ENCODE data around the gene NR5A1.
A peak's percentile ranks its signal among the peaks of the same experiment; 100 is the strongest.

The NR5A1 gene

DNA sequence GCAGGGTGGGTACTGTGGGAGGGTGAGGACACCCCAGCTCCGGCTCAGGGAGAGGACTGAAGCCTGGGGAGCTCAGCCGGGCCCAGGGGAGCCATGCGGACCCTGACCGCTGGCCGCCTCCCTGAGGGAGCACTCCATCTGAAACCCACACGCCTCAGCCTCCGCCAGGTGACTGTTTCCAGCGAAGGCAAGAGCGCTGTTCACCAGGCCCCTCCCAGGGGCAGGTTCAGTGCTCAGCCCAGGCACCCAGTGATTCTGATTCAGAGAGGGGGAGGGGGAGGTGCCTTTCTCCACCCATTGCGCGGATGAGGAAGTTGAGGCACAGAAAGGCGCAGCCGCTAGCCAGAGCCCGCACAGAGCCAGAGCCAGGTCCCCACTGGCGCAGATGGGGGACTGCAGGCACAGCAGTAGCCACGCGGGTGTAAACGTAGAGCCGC lies 30.0 kb downstream of the NR5A1 start:
- Histone ChIP-seq H3K4me1 (ENCODE audit: control insufficient read depth, insufficient read depth, low read length) (no peaks in the 10 kb centered on the region), H3K4me2 (ENCODE audit: low read length) (peak overlapping the region; percentile 29), H3K36me3 (ENCODE audit: insufficient read depth, low read length) (no peaks in the 10 kb centered on the region), H3K4me3 (ENCODE audit: low read length) (no peak overlapping the region), H3K9me3 (replicated peaks; ENCODE audit: low read length) (no peaks in the 10 kb centered on the region), H3K9ac (ENCODE audit: low read depth, low read length) (no peak overlapping the region), H3K27me3 (ENCODE audit: control insufficient read depth, insufficient read depth, low read length) (peaks cover 75% of the 10 kb centered on the region)

DNA sequence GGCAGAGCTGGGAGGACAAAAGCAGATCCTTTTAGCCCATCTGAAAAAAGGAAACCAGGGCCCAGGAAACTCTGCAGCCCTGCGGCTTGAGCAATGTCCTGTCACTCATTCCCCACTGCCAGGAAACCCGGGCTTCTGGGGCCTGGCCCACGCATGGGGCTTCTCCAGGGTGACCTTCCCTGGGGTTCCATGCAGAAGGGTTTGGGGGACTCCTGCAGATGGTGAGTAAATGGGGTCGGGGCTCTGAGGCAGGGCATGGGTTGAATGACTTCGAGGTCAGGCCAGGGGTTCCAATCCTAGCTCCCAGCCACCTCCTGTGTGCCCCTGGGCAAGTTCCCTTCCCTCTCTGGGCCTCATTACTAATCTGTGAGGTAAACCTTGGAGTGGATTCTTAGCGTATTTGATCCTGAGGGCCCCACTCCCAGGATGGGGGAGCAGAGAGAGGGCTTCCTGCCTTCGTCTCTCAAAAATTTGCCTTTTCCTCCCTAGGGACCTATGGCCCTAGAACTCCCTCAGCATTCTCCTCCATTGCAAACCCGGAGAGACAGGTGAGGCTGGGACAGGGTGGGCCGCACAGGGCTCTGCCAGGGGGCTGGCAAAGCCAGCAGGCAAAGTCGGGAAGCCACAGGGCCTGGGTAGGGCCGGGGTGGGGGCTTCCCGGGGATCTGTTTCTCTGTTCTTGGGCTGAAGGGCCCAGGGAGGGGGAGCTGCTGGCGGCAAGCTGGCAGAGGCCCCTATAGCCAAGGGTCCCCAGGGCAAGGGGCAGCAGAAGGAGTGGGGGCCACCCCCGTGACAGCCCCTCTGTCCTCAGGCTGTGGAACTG lies 31.1 kb downstream of the NR5A1 start:
- Histone ChIP-seq H3K9me3 (replicated peaks; ENCODE audit: low read length) (no peaks in the 10 kb centered on the region), H3K27me3 (ENCODE audit: control insufficient read depth, insufficient read depth, low read length) (peaks cover 70% of the 10 kb centered on the region), H3K9ac (ENCODE audit: low read depth, low read length) (no peak overlapping the region), H3K4me3 (ENCODE audit: low read length) (no peak overlapping the region), H3K4me2 (ENCODE audit: low read length) (no peak overlapping the region), H3K4me1 (ENCODE audit: control insufficient read depth, insufficient read depth, low read length) (no peaks in the 10 kb centered on the region), H3K36me3 (ENCODE audit: insufficient read depth, low read length) (no peaks in the 10 kb centered on the region)

DNA sequence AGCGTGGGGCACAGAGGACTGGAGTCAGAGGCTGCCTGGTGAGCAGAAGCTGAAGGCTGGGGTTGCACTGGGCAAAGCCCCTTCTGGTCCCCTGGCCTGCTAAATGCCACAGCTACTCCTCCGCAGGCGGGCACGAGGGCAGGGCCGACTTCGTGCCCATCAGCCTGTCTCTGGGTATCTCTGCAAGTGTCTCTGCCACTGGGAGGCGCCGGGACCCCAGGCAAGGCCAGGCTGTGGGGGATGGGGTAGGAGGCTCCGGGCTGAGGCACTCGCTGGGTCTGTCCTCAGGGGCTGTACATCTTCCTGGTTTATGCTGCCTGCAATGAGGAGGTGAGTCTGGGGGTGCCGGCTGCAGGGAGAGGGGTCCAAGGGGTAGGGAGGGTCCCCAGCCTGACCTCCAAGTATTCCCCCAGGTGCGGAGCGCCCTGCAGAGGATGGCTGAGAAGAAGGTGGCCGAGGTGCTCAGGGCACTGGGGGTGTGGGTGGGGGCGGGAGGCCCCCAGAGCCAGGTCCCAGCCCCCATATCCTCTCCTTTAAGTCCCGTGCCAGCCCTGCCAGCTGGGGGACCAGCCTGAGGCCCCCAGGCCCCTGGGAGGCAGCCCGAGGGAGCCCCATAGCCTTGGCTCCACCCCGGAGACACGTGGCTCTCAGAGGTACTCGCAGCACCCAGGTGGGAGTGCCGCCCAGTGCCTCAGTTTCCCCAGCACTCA lies 31.9 kb downstream of the NR5A1 start:
- H3K4me3 ChIP-seq (ENCODE audit: low read length), result no peak overlapping the region
- H3K9ac ChIP-seq (ENCODE audit: low read depth, low read length), result no peak overlapping the region
- no peaks in the 10 kb centered on the region for H3K4me1 ChIP-seq (ENCODE audit: control insufficient read depth, insufficient read depth, low read length)
- H3K36me3 ChIP-seq (ENCODE audit: insufficient read depth, low read length), result no peaks in the 10 kb centered on the region
- H3K4me2 ChIP-seq (ENCODE audit: low read length), result no peak overlapping the region
- H3K27me3 ChIP-seq (ENCODE audit: control insufficient read depth, insufficient read depth, low read length), result peaks cover 75% of the 10 kb centered on the region
- H3K9me3 ChIP-seq (replicated peaks; ENCODE audit: low read length), result no peaks in the 10 kb centered on the region

DNA sequence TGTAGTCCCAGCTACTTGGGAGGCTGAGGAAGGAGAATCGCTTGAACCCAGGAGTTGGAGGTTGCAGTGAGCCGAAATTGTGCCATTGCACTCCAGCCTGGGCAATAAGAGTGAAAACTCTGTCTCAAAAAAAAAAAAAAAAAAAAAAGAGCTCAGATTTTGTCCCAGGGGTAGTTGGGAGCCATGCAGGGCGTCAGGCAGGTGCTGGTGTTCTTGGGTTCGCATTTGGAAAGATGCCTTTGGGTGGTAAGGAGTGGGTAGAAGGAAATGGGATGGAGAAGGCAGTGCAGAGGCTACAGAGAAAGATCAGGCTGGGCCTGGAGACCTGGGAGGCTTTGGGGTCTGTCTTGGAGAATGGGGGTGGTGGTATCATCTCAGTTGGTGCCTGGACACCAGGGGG lies 33.0 kb downstream of the NR5A1 start:
- Histone ChIP-seq H3K4me1 (ENCODE audit: control insufficient read depth, insufficient read depth, low read length) (no peaks in the 10 kb centered on the region), H3K9ac (ENCODE audit: low read depth, low read length) (no peak overlapping the region), H3K4me2 (ENCODE audit: low read length) (no peak overlapping the region), H3K4me3 (ENCODE audit: low read length) (no peak overlapping the region), H3K9me3 (replicated peaks; ENCODE audit: low read length) (no peaks in the 10 kb centered on the region), H3K27me3 (ENCODE audit: control insufficient read depth, insufficient read depth, low read length) (peaks cover 69% of the 10 kb centered on the region), H3K36me3 (ENCODE audit: insufficient read depth, low read length) (no peaks in the 10 kb centered on the region)

DNA sequence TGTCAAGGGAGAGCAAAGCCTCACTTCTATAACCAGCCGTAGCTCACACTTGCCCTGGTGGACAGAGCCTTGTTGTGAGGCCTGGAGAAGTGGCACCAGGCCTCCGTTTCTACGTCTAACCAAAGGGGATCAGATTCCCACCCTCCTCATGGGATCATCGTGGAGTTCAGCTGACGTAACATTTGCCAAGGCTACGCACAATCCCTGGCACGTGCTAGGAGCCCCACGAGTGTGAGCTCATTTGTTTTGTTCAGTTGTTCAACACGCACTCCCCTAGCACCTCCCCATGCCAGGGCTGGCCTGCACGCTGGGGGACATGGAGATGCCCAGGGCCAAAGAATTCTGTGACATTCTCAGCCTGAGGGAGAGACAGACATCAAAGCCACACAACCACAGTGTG lies 33.9 kb downstream of the NR5A1 start:
- Histone ChIP-seq H3K4me1 (ENCODE audit: control insufficient read depth, insufficient read depth, low read length) (no peaks in the 10 kb centered on the region), H3K9ac (ENCODE audit: low read depth, low read length) (no peak overlapping the region), H3K36me3 (ENCODE audit: insufficient read depth, low read length) (no peaks in the 10 kb centered on the region), H3K9me3 (replicated peaks; ENCODE audit: low read length) (no peaks in the 10 kb centered on the region), H3K4me3 (ENCODE audit: low read length) (no peak overlapping the region), H3K4me2 (ENCODE audit: low read length) (no peak overlapping the region), H3K27me3 (ENCODE audit: control insufficient read depth, insufficient read depth, low read length) (peaks cover 60% of the 10 kb centered on the region)

DNA sequence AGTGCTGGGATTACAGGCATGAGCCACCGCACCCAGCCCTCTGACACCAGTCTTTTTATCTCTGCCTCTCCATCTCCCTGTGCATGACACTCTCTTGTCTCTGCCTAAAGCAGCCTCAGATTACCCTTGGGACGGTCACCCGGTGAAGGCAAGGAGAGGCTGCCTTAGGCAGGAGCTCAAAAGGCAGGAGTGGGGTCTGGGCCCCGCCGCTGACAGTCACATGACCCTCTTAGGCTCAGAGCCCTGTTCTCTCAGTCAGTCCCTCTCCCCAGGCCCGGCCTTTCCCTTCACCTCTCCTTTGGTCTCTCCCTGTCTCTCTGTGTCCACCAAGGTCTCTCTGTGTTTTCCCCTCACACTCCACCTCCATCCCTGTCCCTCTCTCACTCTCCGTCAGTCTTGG lies 34.4 kb downstream of the NR5A1 start:
- Histone ChIP-seq H3K9ac (ENCODE audit: low read depth, low read length) (no peak overlapping the region), H3K36me3 (ENCODE audit: insufficient read depth, low read length) (no peaks in the 10 kb centered on the region), H3K27me3 (ENCODE audit: control insufficient read depth, insufficient read depth, low read length) (peaks cover 56% of the 10 kb centered on the region), H3K4me1 (ENCODE audit: control insufficient read depth, insufficient read depth, low read length) (no peaks in the 10 kb centered on the region), H3K9me3 (replicated peaks; ENCODE audit: low read length) (no peaks in the 10 kb centered on the region), H3K4me3 (ENCODE audit: low read length) (no peak overlapping the region), H3K4me2 (ENCODE audit: low read length) (no peak overlapping the region)

DNA sequence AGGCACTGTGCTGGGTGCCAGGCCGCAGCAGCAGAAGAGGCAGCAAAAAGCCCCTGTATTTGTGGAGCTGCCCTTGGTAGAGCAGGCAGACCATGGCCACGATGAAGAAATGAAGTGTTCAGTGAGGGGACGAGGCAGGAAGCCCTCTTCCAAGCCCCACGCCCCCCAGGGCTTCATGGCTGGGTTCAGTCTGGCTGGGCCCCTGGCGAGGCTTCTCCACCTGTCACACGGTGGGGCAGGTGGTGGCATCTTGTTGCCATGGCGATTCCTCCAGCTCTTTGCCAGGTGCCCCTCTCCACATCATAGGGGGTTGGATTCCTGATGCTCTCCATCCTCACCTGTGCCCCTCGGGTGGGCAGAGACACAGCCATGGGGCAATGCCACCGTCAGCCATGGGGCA lies 35.4 kb downstream of the NR5A1 start:
- Histone ChIP-seq H3K4me3 (ENCODE audit: low read length) (no peak overlapping the region), H3K4me2 (ENCODE audit: low read length) (no peak overlapping the region), H3K9me3 (replicated peaks; ENCODE audit: low read length) (no peaks in the 10 kb centered on the region), H3K36me3 (ENCODE audit: insufficient read depth, low read length) (no peaks in the 10 kb centered on the region), H3K27me3 (ENCODE audit: control insufficient read depth, insufficient read depth, low read length) (peaks cover 48% of the 10 kb centered on the region), H3K4me1 (ENCODE audit: control insufficient read depth, insufficient read depth, low read length) (no peaks in the 10 kb centered on the region), H3K9ac (ENCODE audit: low read depth, low read length) (no peak overlapping the region)

DNA sequence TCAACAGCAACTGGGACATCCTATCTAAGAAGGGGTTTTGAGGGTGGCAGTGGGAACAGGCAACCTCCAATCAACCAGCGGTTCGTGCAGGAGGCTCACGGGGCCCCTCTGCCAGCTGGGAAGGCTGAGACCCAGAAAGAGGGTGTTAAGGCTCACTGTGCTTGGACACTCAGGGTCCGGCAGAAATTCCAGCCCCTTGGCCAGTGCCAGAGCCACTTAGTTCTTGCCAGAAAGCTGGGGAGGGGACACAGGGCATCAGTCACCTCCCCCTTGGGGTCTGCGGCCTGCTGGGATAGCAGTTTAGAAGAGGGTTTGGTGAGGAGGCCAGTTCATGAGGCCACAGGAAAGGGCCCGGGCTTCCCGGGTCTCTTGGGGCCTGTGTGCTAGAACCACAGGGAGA lies 36.5 kb downstream of the NR5A1 start:
- Histone ChIP-seq H3K4me2 (ENCODE audit: low read length) (no peak overlapping the region), H3K9me3 (replicated peaks; ENCODE audit: low read length) (no peaks in the 10 kb centered on the region), H3K4me3 (ENCODE audit: low read length) (no peak overlapping the region), H3K4me1 (ENCODE audit: control insufficient read depth, insufficient read depth, low read length) (no peaks in the 10 kb centered on the region), H3K36me3 (ENCODE audit: insufficient read depth, low read length) (no peaks in the 10 kb centered on the region), H3K27me3 (ENCODE audit: control insufficient read depth, insufficient read depth, low read length) (peaks cover 39% of the 10 kb centered on the region), H3K9ac (ENCODE audit: low read depth, low read length) (no peak overlapping the region)

DNA sequence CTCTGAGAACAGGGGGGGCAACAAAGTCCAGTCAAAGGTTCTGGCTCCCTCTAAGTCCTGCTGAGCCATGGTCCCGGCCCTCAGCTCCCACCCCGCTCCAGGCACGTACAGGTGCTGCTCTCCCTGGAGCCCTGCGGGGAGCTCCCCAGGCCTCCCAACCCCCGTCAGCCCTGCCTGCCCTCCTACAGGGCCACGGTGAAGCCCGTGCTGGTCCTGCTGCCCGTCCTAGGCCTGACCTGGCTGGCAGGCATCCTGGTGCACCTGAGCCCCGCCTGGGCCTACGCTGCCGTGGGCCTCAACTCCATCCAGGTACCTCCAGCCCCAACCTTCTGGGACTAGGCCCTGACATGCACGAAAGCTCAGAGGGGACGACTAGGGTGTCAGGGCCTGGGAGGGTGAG lies 36.9 kb downstream of the NR5A1 start:
- H3K4me2 ChIP-seq (ENCODE audit: low read length), result no peak overlapping the region
- peaks cover 37% of the 10 kb centered on the region for H3K27me3 ChIP-seq (ENCODE audit: control insufficient read depth, insufficient read depth, low read length)
- no peak overlapping the region for H3K4me3 ChIP-seq (ENCODE audit: low read length)
- H3K9me3 ChIP-seq (replicated peaks; ENCODE audit: low read length), result no peaks in the 10 kb centered on the region
- H3K9ac ChIP-seq (ENCODE audit: low read depth, low read length), result no peak overlapping the region
- no peaks in the 10 kb centered on the region for H3K36me3 ChIP-seq (ENCODE audit: insufficient read depth, low read length)
- no peaks in the 10 kb centered on the region for H3K4me1 ChIP-seq (ENCODE audit: control insufficient read depth, insufficient read depth, low read length)

DNA sequence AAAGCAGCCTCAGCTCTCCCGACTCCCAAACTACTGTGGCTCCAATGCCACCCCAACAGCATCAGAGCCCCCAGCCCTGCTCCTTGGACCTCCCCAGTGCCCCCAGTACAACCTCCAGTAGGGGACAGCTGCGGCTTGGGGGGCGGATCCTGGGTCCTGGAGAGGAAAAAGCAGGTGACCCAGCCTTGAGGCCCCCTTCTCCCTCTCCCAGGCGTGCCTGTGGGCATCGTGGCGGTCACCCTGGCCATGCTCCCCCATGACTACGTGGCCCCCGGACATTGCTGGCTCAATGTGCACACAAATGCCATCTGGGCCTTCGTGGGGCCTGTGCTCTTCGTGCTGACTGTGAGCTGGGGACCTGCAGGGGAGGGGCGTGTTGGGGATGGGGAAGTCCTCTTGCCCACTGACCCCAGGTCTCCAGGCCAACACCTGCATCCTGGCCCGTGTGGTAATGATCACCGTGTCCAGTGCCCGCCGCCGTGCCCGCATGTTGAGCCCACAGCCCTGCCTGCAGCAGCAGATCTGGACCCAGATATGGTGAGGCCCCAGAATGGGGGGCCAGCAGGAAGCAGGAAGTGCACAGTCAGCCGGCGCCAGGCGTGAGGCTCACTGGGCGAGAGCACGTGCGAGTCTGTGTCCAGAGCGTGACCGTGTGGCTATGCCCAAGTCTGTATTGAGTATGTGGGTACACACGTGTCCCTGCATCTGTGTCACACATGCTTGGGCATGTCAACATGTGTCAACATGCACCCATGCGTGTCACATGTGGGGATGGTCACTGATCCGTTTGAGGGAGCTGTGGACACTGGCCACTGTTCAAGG lies 38.0 kb downstream of the NR5A1 start:
- peaks cover 37% of the 10 kb centered on the region for H3K27me3 ChIP-seq (ENCODE audit: control insufficient read depth, insufficient read depth, low read length)
- H3K9ac ChIP-seq (ENCODE audit: low read depth, low read length), result no peak overlapping the region
- H3K9me3 ChIP-seq (replicated peaks; ENCODE audit: low read length), result no peaks in the 10 kb centered on the region
- no peaks in the 10 kb centered on the region for H3K36me3 ChIP-seq (ENCODE audit: insufficient read depth, low read length)
- no peak overlapping the region for H3K4me3 ChIP-seq (ENCODE audit: low read length)
- H3K4me2 ChIP-seq (ENCODE audit: low read length), result no peak overlapping the region
- no peaks in the 10 kb centered on the region for H3K4me1 ChIP-seq (ENCODE audit: control insufficient read depth, insufficient read depth, low read length)

DNA sequence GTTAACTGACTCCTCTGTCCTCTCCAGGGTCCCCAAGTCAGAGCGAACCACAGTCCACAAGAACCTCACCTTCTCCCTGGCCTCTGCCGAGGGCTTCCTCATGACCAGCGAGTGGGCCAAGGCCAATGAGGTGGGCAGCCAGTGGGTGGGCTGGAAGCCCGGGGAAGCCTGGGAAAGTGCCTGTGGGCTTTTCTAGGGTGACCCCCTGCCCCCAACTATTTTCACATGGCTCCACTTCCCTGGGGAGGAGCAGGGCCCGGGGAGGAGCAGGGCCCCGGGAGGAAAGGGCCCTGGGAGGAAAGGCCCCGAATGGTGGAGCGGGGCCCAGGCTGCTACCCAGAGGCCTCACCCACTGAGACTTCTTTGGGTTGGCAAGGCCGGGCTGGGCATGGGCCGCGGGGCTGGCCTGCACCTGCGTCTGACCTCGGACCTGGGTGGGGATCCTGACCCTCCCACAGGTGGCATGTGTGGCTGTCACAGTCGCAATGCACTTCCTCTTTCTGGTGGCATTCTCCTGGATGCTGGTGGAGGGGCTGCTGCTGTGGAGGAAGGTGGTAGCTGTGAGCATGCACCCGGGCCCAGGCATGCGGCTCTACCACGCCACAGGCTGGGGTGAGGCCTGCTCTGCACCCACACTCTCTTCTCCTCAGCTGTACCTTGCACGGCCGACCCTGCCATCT lies 39.0 kb downstream of the NR5A1 start:
- no peak overlapping the region for H3K4me2 ChIP-seq (ENCODE audit: low read length)
- peaks cover 35% of the 10 kb centered on the region for H3K27me3 ChIP-seq (ENCODE audit: control insufficient read depth, insufficient read depth, low read length)
- peaks cover 2% of the 10 kb centered on the region for H3K9me3 ChIP-seq (replicated peaks; ENCODE audit: low read length)
- no peak overlapping the region for H3K9ac ChIP-seq (ENCODE audit: low read depth, low read length)
- no peaks in the 10 kb centered on the region for H3K36me3 ChIP-seq (ENCODE audit: insufficient read depth, low read length)
- no peaks in the 10 kb centered on the region for H3K4me1 ChIP-seq (ENCODE audit: control insufficient read depth, insufficient read depth, low read length)
- H3K4me3 ChIP-seq (ENCODE audit: low read length), result no peak overlapping the region

Measured in skeletal muscle satellite cell (primary cell).